Osteocyte (in vitro differentiated cells): ENCODE measurements around the gene ADPRS. TPM values are rescaled to one million over a fixed set of nuclear protein-coding genes. Genes with fewer than 3 reads are reported as not detected.

Experiments used
- DNase-seq: peaks from one replicate; pipeline ENCODE4 v3.0.0; 2021; ENCODE audit warnings: mixed read lengths; ENCODE audit not compliant: unreplicated experiment; ENCODE audit errors: extremely low spot score
- H3K27ac Mint-ChIP-seq: one replicate; pipeline ENCODE4 v1.8.0; 2021; ENCODE audit warnings: mild to moderate bottlenecking, mixed read lengths; ENCODE audit not compliant: unreplicated experiment
- H3K27me3 Mint-ChIP-seq: one replicate; pipeline ENCODE4 v1.8.0; 2021; ENCODE audit warnings: mixed read lengths; ENCODE audit not compliant: unreplicated experiment
- H3K36me3 Mint-ChIP-seq: one replicate; pipeline ENCODE4 v1.8.0; 2021; ENCODE audit warnings: mixed read lengths; ENCODE audit not compliant: unreplicated experiment
- H3K4me1 Mint-ChIP-seq: one replicate; pipeline ENCODE4 v1.8.0; 2021; ENCODE audit warnings: mixed read lengths; ENCODE audit not compliant: unreplicated experiment
- H3K4me3 Mint-ChIP-seq: one replicate; pipeline ENCODE4 v1.8.0; 2021; ENCODE audit warnings: mild to moderate bottlenecking, moderate library complexity, mixed read lengths; ENCODE audit not compliant: unreplicated experiment
- H3K9me3 Mint-ChIP-seq: one replicate; pipeline ENCODE4 v1.8.0; 2021; ENCODE audit warnings: mixed read lengths; ENCODE audit not compliant: unreplicated experiment
- CTCF ChIP-seq: fragments of 200-600 bp; sonication (generic); IDR thresholded peaks from 2 replicates; pipeline ENCODE4 v1.5.0; 2021; ENCODE audit warnings: antibody characterized with exemption, mild to moderate bottlenecking, moderate library complexity
- total RNA-seq: library from RNA; stranded (reverse); gene quantifications from 2 replicates; pipeline ENCODE4 v1.2.1, GENCODE V29; 2021

Gene ADPRS
- total RNA-seq, 1 donor from 2014 or later: 19.7 TPM

GRCh38 chr1:36108314-36108713 is 19.6 kb downstream of the ADPRS start:
- DNase-seq: no peak
- no peaks in the 10 kb centered on the region for H3K36me3 Mint-ChIP-seq
- H3K27me3 Mint-ChIP-seq: no peaks in the 10 kb centered on the region
- peaks cover 45% of the 10 kb centered on the region for H3K4me1 Mint-ChIP-seq
- H3K9me3 Mint-ChIP-seq: no peaks in the 10 kb centered on the region
- no peak overlapping the region for H3K4me3 Mint-ChIP-seq
- TF ChIP-seq CTCF: no peak
- peak overlapping the region; percentile 85 for H3K27ac Mint-ChIP-seq

- Mint-ChIP-seq H3K27me3 (no peaks in the 10 kb centered on the region), H3K36me3 (no peaks in the 10 kb centered on the region), H3K9me3 (no peaks in the 10 kb centered on the region), H3K4me1 (peaks cover 48% of the 10 kb centered on the region), H3K27ac (peak overlapping the region; percentile 85), H3K4me3 (no peak overlapping the region)
- no peak for DNase-seq
- TF ChIP-seq CTCF: no peak
Measured at GRCh38 chr1:36109041-36109679, 20.5 kb downstream of the ADPRS start.

- Mint-ChIP-seq H3K27ac (no peak overlapping the region), H3K4me3 (no peak overlapping the region), H3K4me1 (peaks cover 57% of the 10 kb centered on the region), H3K9me3 (no peaks in the 10 kb centered on the region), H3K27me3 (no peaks in the 10 kb centered on the region), H3K36me3 (no peaks in the 10 kb centered on the region)
- DNase-seq: no peak
- TF ChIP-seq CTCF: no peak
Measured at GRCh38 chr1:36111151-36111550, 22.5 kb downstream of the ADPRS start.

GRCh38 chr1:36112823-36113222 is 24.1 kb downstream of the ADPRS start:
- Mint-ChIP-seq H3K4me3 (no peak overlapping the region), H3K27me3 (no peaks in the 10 kb centered on the region)

GRCh38 chr1:36114371-36114770 is 25.7 kb downstream of the ADPRS start:
- H3K27me3 Mint-ChIP-seq: no peaks in the 10 kb centered on the region
- no peaks in the 10 kb centered on the region for H3K9me3 Mint-ChIP-seq
- TF ChIP-seq CTCF: no peak
- no peak overlapping the region for H3K27ac Mint-ChIP-seq
- DNase-seq: no peak
- no peak overlapping the region for H3K4me3 Mint-ChIP-seq
- peaks cover 54% of the 10 kb centered on the region for H3K4me1 Mint-ChIP-seq
- no peaks in the 10 kb centered on the region for H3K36me3 Mint-ChIP-seq

More at GRCh38 chr1:36112823-36113222, 24.1 kb downstream of the ADPRS start:
- peaks cover 60% of the 10 kb centered on the region for H3K4me1 Mint-ChIP-seq
- no peak for TF ChIP-seq CTCF
- H3K27ac Mint-ChIP-seq: peak overlapping the region; percentile 20
- no peaks in the 10 kb centered on the region for H3K36me3 Mint-ChIP-seq
- no peak for DNase-seq
- no peaks in the 10 kb centered on the region for H3K9me3 Mint-ChIP-seq
